Daoy (cell line): Measurements from ENCODE around the gene COQ2. TPM values are rescaled to one million over a fixed set of nuclear protein-coding genes. Genes with fewer than 3 reads are reported as not detected.
"Not testable (repeated sequence)": the region's sequence is repeated elsewhere in the genome, so short reads cannot be mapped to it uniquely, and the experiment has no call there.

ENCODE experiments used
- DNase-seq: peaks from one replicate; pipeline ENCODE4 v3.0.0-alpha.2; 2015; ENCODE audit warnings: low read depth
- total RNA-seq: library from RNA; depleted of rRNA; stranded (reverse); fragments of >200 nt; shearing (Covaris generic); gene quantifications from 2 replicates; pipeline ENCODE4 v1.2.3, GENCODE V29; 2014; rRNA removed

COQ2 gene, protein sequence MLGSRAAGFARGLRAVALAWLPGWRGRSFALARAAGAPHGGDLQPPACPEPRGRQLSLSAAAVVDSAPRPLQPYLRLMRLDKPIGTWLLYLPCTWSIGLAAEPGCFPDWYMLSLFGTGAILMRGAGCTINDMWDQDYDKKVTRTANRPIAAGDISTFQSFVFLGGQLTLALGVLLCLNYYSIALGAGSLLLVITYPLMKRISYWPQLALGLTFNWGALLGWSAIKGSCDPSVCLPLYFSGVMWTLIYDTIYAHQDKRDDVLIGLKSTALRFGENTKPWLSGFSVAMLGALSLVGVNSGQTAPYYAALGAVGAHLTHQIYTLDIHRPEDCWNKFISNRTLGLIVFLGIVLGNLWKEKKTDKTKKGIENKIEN
- total RNA-seq, result 12.4 and 12.5 TPM in 2 replicates

DNA sequence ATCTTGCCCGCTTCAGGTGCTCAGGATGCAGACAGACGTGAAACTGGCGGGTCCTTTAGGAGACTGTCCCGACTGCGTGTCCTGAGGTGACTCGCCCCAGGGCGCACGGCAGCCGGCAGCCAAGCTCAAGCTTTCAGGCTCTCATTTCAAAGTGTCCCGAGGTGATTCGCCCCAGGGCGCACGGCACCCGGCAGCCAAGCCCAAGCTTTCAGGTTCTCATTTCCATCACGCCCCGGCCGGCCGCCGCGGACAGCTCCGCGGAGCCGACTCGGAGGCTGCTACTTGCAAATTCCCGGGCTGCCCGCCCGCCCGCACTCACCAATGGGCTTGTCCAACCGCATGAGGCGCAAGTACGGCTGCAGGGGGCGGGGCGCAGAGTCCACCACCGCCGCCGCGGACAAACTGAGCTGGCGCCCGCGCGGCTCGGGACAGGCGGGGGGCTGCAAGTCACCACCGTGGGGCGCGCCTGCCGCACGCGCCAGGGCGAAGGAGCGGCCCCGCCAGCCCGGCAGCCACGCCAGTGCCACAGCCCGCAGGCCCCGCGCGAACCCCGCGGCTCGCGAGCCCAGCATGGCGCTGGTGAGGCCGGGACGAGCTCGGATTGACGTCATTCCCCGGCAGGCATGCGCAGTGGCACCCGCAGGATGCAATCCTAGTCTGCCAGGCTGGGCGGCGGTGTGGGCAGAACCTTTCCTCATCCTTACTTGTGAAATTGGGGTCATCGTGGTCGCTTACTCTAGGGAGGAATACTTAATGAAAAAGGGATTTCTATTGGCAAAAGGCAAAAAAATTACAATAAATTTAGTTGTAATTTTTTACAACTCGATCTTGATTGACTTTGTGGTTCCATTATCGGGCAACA lies at the start of gene COQ2:
TSS of gene COQ2 (minus strand) at position 606 of the 862 bp plus-strand sequence. CDS start at position 572, 34 bp downstream.
- DNase-seq, result peak; percentile 92

DNA sequence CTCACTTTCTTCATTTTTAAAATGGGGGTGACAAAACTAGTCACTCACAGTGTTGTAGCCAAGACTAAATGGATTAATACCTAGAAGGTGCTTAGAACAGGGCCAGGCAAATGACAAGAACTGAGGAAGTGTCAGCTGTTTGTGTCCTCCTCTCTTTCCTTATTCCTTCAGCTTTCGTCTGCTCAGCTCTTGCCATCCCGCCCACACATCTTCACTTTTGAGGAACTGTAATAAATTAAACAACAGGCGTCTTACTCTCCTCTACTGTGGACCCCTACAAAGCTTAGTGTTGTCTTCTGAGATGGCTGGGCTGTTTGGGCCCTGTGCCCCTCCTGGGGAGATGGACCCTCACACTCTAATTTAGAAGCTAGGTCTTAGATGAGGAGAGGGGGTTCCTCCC lies 47.4 kb upstream of the COQ2 start:
- no peak for DNase-seq

DNA sequence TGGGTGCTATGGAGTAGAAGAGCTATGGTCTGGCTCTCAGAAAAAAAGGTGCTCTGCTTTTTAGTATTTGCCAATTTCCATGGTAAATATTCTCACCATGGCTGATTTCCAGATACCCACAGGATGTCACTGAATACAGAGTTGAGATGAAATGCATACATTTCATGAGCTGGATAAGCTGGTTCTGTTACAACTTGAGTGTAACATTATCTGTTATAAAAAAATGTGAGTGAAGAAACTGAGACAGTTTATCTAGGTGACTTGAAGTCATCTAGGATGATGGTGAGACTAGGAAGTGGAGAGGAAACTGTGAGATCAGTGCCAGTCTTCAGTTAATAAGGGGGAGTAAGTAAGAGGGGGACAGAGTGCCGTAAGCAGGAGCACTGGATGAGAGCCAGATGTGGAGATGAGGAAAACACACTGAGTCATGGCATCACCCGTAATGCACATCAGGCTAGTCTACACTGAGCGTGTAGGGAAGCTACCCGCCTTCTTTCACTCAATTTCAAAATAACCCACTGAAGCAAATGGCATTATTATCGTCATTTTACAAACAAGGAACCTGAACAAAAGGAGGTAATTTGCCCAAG lies 45.0 kb upstream of the COQ2 start:
- peak; percentile 12 for DNase-seq

DNA sequence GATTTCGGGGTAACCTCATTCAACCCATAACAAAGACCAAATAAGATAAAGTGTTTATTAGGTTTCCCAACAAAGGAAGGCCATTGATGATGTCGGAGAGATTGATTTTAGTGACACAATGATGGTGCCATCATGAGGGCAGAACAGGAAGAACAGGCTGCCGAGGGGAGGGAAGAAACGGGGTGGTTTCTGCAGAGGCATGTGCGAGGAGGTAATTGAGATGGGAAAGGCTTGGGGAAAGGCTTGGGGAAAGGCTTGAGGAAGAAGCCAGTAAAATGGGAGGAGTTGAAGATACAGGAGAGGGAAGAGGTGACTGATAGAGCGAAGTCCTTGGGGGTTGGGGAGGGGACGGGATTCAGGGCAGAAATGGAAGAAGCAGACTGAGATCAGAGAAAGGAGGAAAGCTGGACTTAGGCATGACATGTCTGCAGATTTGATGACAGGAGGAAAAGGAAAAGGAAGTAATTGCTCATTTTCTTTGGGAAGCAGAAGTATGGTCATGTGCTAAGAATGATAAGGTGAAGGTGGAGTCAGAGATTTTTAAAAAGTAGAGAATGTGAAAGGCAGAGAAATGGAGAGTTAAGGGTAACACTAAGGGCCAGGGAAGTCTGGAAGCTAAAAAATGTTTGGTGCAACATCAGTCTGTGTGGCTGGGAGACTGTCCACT lies 44.1 kb upstream of the COQ2 start:
- DNase-seq, result no peak

DNA sequence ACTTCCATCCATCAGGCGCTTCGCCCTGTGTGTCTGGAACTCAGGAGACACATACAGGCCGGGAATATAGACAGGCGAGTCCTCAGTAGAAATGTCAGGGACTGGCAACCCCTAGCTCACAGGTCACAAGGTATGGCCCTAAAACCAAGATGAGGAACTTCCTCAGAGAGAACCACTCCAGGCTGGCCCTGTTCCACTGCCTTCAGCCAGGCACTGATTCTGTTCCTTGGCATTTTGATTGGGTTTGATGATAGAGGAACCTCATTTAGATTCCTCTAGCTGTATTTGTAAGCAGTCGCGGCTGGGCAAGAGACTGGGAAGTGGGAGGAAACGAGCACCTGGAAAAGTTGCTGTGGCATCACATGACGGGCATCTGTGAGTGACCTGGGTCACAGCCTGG lies 41.9 kb upstream of the COQ2 start:
- no peak for DNase-seq

DNA sequence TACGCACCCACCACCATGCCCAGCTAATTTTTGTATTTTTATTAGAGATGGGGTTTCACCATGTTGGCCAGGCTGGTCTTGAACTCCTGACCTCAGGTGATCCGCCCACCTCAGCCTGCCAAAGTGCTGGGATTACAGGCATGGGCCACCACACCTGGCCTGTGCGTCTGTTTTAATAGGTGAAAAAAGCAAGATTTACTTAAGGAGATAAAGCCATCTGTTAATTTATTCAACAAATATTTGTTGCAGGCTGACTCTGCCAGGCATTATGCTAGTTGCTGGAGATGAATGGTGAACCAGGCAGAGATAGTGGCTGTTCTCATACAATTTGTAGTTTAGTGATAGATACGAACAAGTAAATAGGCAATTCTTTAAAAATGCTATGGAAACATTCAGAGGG lies 40.7 kb upstream of the COQ2 start:
- DNase-seq, result not testable (repeated sequence)

DNA sequence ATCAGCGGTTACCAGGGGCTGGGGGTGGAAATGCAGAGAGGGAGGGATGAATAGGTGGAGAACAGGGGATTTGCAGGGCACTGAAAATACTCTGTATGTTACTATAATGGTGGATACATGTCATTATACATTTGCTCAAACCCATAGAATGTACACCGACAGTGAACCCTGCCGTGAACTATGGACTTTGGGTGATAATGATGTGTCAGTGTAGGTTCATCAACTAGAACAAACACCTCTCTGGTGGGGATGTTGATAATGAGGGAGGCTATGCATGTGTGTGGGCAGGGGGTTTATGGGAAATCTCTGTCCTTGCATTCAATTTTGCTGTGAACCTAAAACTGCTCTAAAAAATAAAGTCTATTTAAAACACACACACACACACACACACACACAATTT lies 38.5 kb upstream of the COQ2 start:
- DNase-seq, result no peak

DNA sequence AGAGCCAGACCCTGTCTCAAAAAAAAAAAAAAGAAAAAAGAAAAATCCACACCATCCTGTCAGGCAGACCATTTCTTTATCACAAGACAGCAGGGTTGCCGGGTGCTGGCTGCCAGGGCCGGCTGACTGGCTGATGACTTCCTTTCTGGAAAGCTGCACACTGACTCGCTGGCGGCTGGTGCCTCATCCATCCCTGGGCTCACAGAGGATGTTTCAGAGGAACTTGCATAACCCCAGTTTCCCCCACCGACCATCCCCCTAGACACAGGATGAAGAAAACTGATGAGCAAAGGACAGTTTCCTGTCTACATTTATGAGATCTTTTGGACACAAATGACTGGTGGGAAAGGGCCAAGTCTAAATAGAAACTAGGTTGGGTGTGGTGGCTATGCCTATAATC lies 36.0 kb upstream of the COQ2 start:
- DNase-seq, result peak; percentile 15

DNA sequence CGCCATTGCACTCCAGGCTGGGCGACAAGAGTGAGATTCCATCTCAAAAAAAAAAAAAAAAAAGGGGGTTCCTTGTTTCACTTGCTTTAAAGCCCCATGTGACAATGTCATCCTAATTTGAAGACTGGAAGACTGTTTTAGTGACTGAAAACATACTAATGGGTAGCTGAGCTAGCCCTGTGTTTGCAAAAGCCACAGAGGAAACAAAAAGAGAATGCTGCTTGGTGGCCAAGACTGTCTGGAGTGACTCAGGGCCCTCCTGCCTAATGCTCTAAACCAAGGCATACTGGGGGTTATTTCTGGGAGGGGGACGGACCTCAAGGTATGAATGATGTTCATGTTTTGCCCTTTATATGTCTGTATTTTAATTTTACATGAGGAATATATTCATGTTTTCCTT lies 34.1 kb upstream of the COQ2 start:
- DNase-seq, result no peak

DNA sequence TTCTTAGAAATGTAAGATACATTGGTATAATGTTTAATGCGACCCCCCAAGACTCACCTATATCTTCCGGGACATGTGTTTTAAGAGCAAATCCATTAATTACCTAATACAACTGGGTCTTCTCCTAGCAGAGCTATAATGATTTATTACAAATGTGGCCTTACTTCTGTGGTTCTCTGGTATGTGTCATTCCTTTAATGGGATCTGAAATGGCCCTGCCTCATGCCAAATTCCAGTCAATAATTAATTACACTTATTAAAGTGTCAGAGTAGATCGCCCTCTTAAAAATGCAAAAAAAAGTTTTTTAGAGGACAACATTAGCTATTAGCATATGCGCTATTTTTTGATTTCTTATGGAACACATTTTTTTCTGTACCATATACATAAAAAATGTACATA lies 33.1 kb upstream of the COQ2 start:
- DNase-seq, result no peak

DNA sequence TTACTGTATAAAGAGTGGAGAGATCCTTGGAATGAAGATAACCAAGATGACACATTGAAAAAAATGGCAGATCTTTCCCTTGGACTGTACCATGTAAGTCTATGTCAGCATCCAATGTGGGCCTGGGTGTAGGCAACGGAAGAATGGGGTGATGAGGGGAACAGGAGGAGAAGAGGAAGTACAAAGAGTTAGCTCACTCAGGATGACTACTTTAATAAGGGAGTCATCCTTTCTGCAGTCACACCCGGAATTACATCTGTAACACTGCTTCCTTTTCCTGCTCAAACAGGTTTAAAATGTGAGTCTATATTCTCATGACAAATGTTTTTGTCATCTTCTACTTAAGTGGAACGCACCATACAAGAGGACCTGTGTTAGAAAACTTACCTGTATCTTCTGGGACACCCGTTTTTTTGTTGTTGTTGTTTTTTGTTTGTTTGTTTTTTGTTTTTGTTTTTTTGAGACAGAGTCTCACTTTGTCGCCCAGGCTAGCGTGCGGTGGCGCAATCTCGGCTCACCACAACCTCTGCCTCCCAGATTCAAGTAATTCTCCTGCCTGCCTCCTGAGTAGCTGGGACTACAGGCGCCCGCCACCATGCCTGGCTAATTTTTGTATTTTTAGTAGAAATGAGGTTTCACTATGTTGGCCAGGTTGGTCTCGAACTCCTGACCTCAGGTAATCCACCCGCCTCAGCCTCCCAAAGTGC lies 32.0 kb upstream of the COQ2 start:
- DNase-seq, result no peak

DNA sequence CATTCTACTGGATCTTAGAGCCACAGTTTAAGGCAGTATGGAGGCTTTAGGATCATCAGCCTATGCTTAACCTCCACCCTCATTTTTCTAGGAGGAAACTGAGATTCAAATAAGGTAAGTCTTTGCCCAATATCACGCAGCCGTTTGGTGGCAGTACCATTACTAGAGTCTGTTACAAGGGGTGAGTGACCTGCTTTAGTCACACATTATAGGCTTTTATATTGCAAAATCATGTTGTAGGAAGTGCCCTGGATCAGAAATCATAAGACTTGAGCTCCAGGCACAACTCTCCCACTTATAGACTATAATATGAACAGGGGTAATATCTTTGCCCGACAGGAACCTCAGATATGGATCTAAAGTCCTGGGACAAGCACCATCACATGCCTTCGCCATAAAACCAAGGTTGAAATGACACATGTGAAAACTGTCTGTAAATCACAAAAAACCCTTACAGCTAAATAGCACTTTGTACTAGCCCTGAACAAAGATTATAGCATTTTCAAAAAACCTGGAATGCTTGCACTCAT lies 30.8 kb upstream of the COQ2 start:
- no peak for DNase-seq

DNA sequence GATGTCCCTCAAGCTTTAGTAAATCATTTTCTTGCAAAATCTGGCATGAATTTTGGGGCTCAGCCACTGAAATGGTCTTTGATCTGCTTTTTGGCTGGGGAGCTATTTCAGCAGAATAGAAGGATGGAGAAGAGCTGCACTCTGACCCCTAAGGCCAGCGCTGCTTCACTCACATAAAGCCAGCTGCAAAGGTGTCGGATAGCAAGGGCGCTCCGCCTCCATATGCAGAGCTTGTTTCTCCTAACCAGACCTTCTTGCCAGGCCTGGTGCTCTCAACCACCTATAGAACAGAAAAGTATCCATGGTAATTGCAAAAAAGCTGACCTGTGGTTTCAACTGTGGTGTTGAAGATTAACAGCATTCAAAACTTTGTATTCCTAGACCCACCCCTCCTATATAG lies 24.1 kb upstream of the COQ2 start:
- no peak for DNase-seq

DNA sequence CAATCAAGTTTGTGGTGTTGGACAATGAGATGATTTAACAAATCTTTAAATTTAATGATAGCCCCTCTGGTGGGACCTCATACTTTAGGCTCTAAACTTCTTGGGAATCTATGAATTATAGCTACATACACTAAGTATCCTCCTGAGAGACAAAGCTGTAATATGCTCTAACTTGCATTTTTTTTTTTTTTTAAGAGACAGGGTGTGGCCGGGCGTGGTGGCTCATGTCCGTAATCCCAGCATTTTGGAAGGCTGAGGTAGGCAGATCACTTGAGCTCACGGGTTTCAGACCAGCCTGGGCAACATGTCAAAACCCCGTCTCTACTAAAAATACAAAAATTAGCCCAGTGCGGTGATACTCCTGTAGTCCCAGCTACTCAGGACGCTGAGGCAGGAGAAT lies 23.3 kb upstream of the COQ2 start:
- DNase-seq, result no peak

DNA sequence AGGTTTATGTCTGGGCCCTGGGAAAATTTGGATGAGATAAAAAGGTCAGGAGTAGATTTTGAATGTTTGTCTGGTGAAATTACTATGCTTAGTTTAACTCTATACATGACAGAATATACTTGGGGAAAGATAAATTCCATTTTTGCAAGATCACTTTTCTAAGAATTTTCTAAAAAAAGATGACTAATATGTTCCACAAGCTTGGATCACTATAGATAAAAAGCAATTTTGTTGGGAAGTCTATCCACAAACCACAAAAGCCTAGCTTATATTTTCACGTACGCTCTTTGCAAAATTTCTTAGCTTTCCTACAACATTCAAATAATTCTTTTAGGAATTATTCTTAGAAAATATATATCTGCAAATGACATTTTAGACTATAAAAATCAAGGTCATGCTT lies 20.6 kb upstream of the COQ2 start:
- no peak for DNase-seq

DNA sequence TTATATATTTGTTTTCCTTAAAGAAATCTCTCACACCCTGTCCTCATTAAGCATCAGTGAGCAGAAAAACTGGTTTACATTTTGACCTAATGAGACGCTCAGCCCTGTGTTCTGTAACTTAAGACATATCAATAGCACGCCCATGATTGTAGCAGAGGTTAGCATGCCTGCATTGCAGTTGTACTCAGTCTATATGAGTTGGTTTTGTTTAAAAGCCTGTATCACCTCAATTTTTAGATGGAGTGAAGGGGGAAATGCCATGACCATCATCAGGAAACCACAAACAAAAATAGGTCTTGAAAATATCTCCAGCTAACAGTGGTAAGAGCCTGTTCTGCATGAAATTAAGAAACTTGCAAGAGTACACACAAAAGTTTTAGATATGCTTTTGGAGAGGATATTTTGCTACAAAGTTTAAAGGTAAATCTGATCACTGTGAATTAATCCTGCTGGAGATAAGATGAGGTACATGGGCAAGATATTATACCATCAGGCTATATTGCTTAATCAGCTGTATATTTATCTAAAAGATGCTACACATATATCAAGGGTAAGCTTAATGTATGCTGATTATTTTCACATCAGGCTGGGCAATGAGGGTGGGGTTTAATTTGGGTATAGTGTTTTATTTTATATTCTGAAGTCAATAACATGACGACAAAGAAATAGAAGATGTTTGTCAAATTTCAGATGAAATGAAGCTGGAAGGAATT lies 13.1 kb upstream of the COQ2 start:
- no peak for DNase-seq

DNA sequence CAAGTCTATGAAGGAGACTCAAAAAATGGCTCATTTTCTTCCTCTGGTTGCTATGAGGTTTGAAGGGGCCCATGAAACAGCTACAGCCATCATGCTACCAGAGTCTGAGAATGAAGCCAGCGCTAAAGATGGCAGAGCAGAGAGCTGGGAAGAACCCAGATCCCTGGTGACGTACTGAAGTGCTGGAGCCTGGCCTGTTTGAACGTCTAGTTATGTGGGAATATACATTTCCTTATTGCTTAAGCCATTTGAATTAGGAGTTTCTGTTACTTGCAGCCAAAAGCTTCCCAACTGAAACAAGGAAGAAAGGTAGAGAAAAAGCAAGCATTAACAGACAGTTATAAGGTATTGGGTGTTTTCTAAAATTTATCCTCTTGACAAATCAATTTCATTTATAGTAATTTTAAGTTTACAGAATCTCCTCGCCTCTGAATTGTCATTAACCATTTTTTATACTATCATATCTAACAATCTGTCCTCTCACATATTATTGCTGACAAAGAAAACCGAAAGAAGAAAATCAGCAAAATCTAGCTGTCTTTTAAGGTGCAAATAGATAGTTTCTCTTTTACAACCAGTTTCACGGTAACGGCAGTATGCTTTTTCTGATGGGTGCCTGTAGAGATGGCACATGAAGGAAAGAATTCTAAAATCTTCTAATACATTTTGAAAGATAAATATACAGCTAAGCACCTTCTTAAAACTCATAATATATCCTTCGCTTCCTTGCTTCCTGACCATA lies 8.9 kb upstream of the COQ2 start:
- no peak for DNase-seq

DNA sequence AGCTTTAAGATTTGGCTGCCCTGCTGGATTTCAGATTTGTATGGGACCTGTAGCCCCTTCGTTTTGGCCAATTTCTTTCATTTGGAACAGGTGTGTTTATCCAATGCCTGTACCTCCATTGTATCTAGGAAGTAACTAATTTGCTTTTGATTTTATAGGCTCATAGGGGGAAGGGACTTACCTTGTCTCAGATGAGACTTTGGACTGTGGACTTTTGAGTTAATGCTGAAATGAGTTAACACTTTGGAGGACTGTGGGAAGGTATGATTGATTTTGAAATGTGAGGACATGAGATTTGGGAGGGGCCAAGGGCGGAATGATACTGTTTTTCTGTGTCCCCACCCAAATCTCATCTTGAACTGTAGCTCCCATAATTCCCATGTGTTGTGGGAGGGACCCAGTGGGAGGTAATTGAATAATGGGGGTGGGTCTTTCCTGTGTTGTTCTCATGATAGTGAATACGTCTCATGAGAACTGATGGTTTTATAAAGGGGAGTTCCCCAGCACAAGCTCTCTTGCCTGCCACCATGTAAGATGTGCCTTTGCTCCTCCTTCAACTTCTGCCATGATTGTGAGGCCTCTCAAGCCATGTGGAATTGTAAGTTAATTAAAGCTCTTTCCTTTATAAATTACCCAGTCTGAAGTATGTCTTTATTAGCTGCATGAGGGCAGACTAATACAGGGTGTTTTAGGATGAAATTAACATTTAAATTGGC lies 5.6 kb upstream of the COQ2 start:
- DNase-seq, result not testable (repeated sequence)

DNA sequence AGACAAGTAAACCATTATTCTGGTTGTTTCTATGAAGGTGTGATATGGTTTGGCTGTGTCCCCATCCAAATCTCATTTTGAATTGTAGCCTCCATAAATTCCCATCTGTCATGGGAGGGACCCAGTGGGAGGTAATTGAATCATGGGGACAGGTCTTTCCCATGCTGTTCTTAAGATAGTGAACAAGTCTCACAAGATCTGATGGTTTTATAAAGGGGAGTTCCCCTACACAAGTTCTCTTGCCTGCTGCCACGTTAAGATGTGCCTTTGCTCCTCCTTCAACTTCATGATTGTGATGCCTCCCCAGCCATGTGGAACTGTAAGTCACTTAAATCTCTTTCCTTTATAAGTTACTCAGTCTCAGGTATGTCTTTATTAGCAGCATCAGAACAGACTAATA lies 3.8 kb upstream of the COQ2 start:
- not testable (repeated sequence) for DNase-seq
